ENCODE results near the gene MGAT4B.

GRCh38 chr5:179802207-179802883 is 4.3 kb downstream of the MGAT4B start:
- TF ChIP-seq EZH2 (IDR thresholded peaks at IDR 0.05; ENCODE audit: borderline replicate concordance, low read depth, low read length, poor library complexity, severe bottlenecking) (no peak), CTCF (conservative IDR thresholded peaks at IDR 0.05; ENCODE audit: low read depth, low read length) (no peak)
